ENCODE data around the gene TRAPPC1. TPM values are rescaled to one million over a fixed set of nuclear protein-coding genes. Genes with fewer than 3 reads are reported as not detected.

Gene TRAPPC1
- total RNA-seq, 4 donors from 2014 or later: 19.4 to 41.7 (median 30.0) TPM

DNA sequence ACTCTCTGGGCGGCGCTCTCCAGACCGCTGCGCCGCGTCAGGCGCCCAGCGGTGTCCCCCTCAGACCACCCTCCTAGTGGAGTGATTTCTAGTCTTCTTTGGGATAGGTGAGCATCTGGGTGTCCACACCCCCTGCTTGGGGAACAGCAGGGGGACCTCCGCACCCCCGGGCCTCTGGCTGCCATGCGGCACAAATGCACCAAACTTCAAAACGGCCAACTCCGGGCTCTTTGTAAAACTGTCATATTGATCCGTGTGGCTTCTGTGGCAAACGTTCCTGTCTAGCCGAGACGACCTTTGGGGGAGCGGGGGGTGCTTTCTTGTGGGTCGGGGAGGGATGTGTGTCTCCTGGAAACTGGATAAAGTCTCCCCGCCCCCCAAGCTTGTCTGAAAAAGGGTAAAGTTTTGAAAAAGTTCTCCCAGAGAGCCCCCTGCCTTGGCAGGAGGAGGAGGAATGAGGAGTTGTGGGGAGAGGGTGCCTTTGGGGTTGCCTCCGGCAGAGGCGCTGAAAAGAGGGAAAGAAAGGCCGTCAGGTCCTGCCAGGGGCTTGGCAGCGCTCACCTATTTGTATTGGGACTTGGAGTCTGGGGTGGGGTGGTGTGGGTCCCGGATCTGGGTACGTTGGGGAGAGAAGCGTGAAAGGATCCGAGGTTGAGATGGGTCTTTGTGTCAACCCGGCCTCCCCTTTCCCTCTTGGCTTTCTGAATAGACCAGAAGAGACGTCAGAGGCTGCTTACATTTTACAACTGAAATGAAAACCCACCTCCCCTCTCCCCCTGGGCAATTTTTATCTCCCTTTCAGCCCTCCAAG lies 45.3 kb downstream of the TRAPPC1 start:
- intact Hi-C loops (cut with DNase I; ENCODE audit: low total_unique reads): loop anchor here (2.0 to 10.0 kb wide), 3 partner anchors 30 to 168 kb away; partner anchors contain the start of genes CNTROB and NAA38
- H3K4me1 ChIP-seq: peaks cover 41 to 47% of the 10 kb centered on the region in 2 donors

GRCh38 chr17:7885367-7886226 lies 46.1 kb downstream of the TRAPPC1 start:
- DNase-seq: peak in 1 of 2 donors; percentile 23
- in situ Hi-C loops (cut with MboI; ENCODE audit: low sequenced_read_pairs in 4 of 4) (loop anchor here in 1 of 4 donors (25.0 kb wide), 1 partner anchor 148 kb away; no protein-coding TSS in a partner anchor), intact Hi-C loops (cut with DNase I; ENCODE audit: low total_unique reads) (loop anchor here (2.0 to 10.0 kb wide), 3 partner anchors 29 to 169 kb away; partner anchors contain the start of genes CNTROB and NAA38)
- no peaks in the 10 kb centered on the region for H3K36me3 ChIP-seq
- no peak for TF ChIP-seq CTCF (IDR thresholded peaks at IDR 0.05 in 4 of 5, conservative IDR thresholded peaks at IDR 0.05 in 1 of 5)
- TF ChIP-seq POLR2A (IDR thresholded peaks at IDR 0.05): no peak
- peaks cover 24 to 39% (median 28%) of the 10 kb centered on the region in 3 donors for H3K27me3 ChIP-seq
- H3K9me3 ChIP-seq: no peaks in the 10 kb centered on the region
- no peak for ATAC-seq
- peaks cover 41 to 47% of the 10 kb centered on the region in 2 donors for H3K4me1 ChIP-seq
- peak overlapping the region; percentile 77 to 89 (median 81) for H3K27ac ChIP-seq
- peak overlapping the region; percentile 64 to 74 (median 68) for H3K4me3 ChIP-seq

More for the DNA sequence above, 45.3 kb downstream of the TRAPPC1 start:
- ATAC-seq: no peak
- in situ Hi-C loops (cut with MboI; ENCODE audit: low sequenced_read_pairs in 4 of 4): loop anchor here in 1 of 4 donors (25.0 kb wide), 1 partner anchor 149 kb away; no protein-coding TSS in a partner anchor
- no peaks in the 10 kb centered on the region for H3K36me3 ChIP-seq
- peaks cover 24 to 37% (median 28%) of the 10 kb centered on the region in 3 donors for H3K27me3 ChIP-seq
- H3K27ac ChIP-seq: peak overlapping the region; percentile 77 to 89 (median 81)
- DNase-seq: no peak
- TF ChIP-seq CTCF (IDR thresholded peaks at IDR 0.05 in 4 of 5, conservative IDR thresholded peaks at IDR 0.05 in 1 of 5) (peak in 1 of 5 experiments; percentile 10), POLR2A (IDR thresholded peaks at IDR 0.05) (no peak)
- H3K9me3 ChIP-seq: no peaks in the 10 kb centered on the region
- peak overlapping the region; percentile 64 to 74 (median 68) for H3K4me3 ChIP-seq

DNA sequence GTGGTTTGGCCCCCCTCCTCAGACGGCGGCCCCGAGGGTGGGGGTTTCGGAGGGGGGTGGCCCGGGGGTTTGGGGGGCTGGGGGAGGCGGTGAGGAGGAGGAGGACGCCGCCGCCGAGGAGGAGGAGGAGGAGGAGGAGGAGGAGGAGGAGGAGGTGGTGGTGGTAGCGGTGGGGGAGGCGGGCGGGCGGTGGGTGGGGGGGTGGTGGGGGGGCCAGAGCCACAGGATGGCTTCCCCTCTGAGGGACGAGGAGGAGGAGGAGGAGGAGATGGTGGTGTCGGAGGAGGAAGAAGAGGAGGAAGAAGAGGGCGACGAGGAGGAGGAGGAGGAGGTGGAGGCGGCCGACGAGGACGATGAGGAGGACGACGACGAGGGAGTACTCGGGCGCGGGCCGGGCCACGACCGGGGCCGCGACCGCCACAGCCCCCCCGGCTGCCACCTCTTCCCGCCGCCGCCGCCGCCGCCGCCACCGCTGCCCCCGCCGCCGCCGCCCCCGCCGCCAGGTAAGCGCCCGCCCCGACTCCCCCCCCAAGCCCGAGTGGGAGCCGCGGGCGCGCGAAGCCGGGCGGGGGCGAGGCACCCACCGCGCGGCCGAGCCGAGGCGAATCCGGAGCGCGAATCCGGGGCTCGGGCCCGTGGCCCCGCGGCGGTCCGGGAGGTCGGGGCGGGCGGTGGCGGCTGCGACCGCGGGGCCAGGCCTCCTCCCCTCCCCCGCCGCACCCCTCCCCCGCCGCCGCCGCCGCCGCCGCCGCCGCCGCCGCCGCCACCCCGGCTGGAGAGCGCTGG lies 47.0 kb downstream of the TRAPPC1 start:
- H3K9me3 ChIP-seq: no peaks in the 10 kb centered on the region
- ATAC-seq: no peak
- peak overlapping the region; percentile 77 to 89 (median 81) for H3K27ac ChIP-seq
- no peak for TF ChIP-seq CTCF (IDR thresholded peaks at IDR 0.05 in 4 of 5, conservative IDR thresholded peaks at IDR 0.05 in 1 of 5)
- no peak for TF ChIP-seq POLR2A (IDR thresholded peaks at IDR 0.05)
- in situ Hi-C loops (cut with MboI; ENCODE audit: low sequenced_read_pairs in 4 of 4) (loop anchor here in 1 of 4 donors (25.0 kb wide), 1 partner anchor 147 kb away; no protein-coding TSS in a partner anchor), intact Hi-C loops (cut with DNase I; ENCODE audit: low total_unique reads) (loop anchor here (10.0 kb wide), 1 partner anchor 170 kb away; no protein-coding TSS in a partner anchor)
- peaks cover 27 to 40% (median 28%) of the 10 kb centered on the region in 3 donors for H3K27me3 ChIP-seq
- peak overlapping the region; percentile 64 to 74 (median 68) for H3K4me3 ChIP-seq
- H3K4me1 ChIP-seq: peaks cover 36 to 42% of the 10 kb centered on the region in 2 donors
- no peaks in the 10 kb centered on the region for H3K36me3 ChIP-seq
- DNase-seq: no peak
